ENCODE data around the gene TBPL2. TPM values are rescaled to one million over a fixed set of nuclear protein-coding genes. Genes with fewer than 3 reads are reported as not detected.
A peak's percentile ranks its signal among the peaks of the same experiment; 100 is the strongest.
"Not testable (repeated sequence)": the region's sequence is repeated elsewhere in the genome, so short reads cannot be mapped to it uniquely, and the experiment has no call there.

The TBPL2 gene
- total RNA-seq, 1 donor from 2014 or later: not detected

DNA sequence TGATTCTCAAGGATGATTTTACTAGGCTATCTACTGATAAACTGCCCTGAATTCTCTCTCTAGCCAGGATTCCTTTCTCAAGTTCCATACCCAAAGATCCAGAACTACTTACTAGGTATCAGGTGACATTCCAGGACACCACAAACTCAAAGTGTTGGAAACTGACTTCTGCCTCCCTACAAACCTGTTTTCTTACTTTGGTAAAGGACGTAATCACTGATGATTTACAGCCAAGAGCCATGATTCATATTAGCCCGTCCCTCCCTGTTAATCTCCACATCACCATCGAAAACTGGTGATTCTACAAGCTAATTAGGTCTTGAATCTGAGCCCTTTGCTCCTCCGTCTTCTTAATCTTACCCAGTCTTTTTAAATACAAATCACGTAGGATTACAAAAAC, 27.7 kb downstream of the TBPL2 start:
- intact Hi-C loops (cut with micrococcal nuclease): no loop called here
- no peak for ATAC-seq
- DNase-seq: no peak

- DNase-seq (peak; percentile 88), ATAC-seq (peak; percentile 99)
- intact Hi-C loops (cut with micrococcal nuclease): no loop called here
Measured at GRCh38 chr14:55411426-55412389, 28.7 kb downstream of the TBPL2 start, which contains the start of gene ATG14. ATG14 (minus strand) TSS chr14:55411830; CDS start chr14:55411822, 8 bp downstream.

DNA sequence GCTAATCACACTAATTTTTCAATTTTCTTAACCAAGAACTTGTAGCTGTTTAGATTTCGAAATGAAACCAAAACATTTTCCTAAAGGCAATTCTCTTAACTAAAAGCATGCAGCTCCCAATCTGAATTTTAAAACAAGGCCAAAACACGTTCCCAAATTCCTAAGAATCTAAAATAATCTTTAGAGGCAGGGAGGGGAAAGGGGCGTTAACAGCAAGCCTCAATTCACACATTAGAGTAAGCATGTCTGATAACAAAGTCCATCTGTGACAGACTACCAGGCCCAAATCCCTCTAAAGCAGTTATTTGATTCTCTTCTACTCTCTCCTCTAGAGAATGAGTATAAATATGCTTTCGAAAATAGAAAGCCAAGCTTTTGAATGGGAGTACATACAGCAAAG, 29.5 kb downstream of the TBPL2 start:
- intact Hi-C loops (cut with micrococcal nuclease): no loop called here
- DNase-seq (no peak), ATAC-seq (no peak)

GRCh38 chr14:55404173-55404854, 36.1 kb downstream of the TBPL2 start:
- DNase-seq (no peak), ATAC-seq (peak; percentile 55)
- intact Hi-C loops (cut with micrococcal nuclease): no loop called here

GRCh38 chr14:55401751-55402150, 38.7 kb downstream of the TBPL2 start:
- DNase-seq (no peak), ATAC-seq (no peak)
- intact Hi-C loops (cut with micrococcal nuclease): no loop called here

GRCh38 chr14:55399852-55400251, 40.6 kb downstream of the TBPL2 start:
- DNase-seq (no peak), ATAC-seq (peak; percentile 39)
- intact Hi-C loops (cut with micrococcal nuclease): no loop called here

DNA sequence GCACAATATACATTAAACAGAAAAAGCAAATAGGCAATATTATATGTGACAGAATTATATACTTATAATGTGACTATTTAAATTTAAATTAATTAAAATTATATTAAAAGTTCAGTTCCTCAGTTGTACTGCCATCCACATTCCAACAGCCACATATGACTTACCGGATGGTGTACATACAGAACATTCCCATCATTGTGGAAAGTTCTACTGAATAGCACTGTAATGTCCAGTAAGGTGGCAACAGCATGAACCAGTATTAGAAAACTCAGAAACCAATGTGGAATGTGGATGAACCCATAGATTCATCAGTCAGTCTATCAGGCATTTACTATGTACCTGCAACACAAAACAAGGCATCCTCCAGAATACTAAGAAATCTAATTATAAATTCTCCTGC, 41.2 kb downstream of the TBPL2 start:
- DNase-seq (no peak), ATAC-seq (peak; percentile 44)
- intact Hi-C loops (cut with micrococcal nuclease): no loop called here

DNA sequence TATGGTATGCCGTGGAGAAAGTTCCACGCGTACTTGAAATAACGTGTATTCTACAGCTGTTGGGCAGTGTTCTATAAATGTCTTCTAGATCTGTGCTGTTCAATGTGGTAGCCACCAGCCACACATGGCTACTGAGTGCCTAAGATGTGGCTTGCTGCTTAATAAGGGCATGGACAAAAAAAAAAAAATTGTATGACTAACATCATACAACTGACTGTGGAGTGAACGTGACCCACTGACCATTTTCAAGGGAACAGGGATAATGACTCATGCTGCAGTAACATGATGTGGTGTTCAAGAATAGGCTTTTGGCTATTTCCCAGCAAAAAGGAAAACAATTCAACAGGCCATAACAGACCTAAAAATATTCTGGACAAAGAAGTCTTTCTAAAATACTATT, 41.7 kb downstream of the TBPL2 start:
- ATAC-seq (peak; percentile 86), DNase-seq (no peak)
- intact Hi-C loops (cut with micrococcal nuclease): no loop called here

DNA sequence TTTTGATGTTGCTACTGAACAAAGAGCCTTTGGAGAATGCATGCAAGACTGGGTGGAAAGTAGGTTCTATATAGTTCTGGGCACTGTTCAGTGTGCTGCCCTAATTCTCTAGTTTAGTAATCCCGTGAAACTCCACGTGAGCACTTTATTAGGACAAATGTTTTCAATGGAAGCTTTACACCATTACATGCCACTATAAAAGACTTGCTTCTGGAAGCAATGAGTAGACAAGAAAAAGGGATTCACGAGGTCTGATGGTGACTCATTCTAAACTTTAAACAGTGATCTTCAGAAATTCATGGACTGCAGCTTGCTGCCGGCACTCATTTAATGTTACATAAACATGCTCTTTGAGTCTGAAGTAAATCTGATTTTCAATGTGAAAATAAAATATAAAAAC, 51.1 kb downstream of the TBPL2 start:
- DNase-seq: no peak
- no peak for ATAC-seq
- intact Hi-C loops (cut with micrococcal nuclease): no loop called here

DNA sequence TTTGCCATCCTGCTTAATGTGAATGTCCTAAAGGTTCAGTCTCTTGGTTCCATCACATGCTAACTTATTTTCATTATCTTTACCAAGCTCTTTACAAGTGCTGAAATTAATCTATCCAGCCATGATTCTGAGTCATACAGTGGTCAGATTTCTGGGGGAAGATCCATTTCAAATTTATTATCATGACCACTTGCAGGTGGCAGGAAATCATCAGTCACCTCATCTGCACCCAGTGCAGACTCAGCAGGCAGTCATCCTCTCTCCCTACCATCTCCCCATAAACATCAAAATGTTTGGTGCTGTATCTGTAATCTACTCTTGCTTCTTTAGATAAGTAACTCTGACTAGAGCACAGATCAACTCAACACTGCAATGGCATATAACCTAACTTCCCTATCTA, 52.3 kb downstream of the TBPL2 start:
- ATAC-seq: no peak
- no peak for DNase-seq
- intact Hi-C loops (cut with micrococcal nuclease): no loop called here

GRCh38 chr14:55387121-55387520, 53.3 kb downstream of the TBPL2 start:
- DNase-seq (no peak), ATAC-seq (no peak)
- intact Hi-C loops (cut with micrococcal nuclease): no loop called here

DNA sequence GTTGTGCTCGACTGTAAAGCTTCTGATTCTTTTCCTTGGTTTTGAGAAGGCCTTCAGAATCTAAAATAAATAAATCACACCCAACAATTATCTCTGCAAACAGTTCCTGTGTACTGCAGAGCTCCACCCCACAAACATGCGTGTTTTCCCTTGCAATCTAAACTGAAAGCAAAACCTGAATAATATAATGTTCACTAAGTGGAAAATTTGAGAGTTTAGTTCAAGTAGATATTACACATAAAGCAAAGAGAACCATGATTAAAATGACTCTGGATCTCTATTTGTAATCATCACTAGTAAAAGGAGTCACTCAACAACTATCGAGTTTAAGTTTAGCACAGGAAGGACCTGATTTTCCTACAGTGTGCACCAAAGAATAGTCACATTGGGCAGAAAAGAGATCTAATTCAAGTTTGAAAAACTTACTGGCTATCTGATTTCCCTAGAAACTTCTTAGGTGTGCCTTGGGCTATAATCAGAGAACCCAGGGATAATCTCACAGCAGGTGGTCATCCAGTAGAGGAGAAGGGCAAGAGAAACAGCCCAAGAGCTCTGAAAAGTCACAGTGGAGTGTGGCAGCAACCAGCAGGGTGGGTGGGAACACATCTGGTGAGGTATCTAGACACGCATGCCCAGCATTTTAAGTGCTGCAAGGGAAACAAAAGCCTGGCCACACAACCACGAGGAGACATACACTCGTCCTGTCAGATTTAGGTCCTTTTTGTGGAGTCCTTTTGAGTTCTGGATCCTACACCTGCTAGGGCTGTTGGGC, 54.2 kb downstream of the TBPL2 start:
- no peak for ATAC-seq
- intact Hi-C loops (cut with micrococcal nuclease): no loop called here
- DNase-seq: no peak

DNA sequence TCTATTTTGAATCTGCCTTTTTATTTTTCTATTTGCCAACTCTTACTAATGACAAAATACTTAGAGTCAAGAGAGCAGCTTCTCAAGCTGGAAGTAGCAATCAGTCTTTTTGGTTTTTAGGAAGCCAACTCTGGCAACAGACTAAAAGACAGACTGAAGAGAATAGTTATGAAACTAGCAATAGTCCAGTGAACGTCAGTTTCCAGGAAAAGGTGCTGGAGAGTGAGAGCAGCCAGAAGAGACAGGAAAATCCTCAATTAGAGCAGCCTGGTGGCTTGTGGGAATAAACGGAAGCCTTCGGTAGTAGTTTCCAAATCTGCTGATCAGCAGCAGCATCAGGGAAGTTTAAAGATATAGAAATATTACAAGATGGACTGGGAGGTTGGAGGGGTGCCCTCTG, 55.9 kb downstream of the TBPL2 start:
- intact Hi-C loops (cut with micrococcal nuclease): no loop called here
- ATAC-seq (peak; percentile 12), DNase-seq (no peak)

GRCh38 chr14:55383541-55384140, 56.8 kb downstream of the TBPL2 start:
- peak; percentile 81 for ATAC-seq
- DNase-seq: no peak
- intact Hi-C loops (cut with micrococcal nuclease): no loop called here

DNA sequence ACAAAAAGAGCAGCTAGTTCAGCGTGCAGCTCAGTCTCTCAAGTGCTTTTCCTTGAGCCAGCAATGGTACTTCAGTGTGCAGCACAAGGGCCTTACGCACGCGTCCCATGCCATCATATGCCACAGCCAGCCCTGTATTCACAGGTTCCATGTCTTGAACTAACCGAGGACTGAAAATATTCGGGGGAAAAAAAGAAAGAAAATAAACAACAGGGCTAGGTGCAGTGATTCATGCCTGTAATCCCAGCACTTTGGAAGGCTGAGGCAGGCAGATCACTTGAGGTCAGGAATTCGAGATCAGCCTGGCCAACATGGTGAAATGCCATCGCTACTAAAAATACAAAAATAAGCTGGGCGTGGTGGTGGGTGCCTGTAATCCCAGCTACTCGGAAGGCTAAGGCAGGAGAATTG, 57.4 kb downstream of the TBPL2 start:
- DNase-seq (peak; percentile 38), ATAC-seq (peak; percentile 88)
- intact Hi-C loops (cut with micrococcal nuclease): not testable (repeated sequence)

GRCh38 chr14:55382483-55382882, 57.9 kb downstream of the TBPL2 start:
- DNase-seq (no peak), ATAC-seq (no peak)
- intact Hi-C loops (cut with micrococcal nuclease): no loop called here

GRCh38 chr14:55381561-55381960, 58.9 kb downstream of the TBPL2 start:
- intact Hi-C loops (cut with micrococcal nuclease): no loop called here
- DNase-seq: no peak

DNA sequence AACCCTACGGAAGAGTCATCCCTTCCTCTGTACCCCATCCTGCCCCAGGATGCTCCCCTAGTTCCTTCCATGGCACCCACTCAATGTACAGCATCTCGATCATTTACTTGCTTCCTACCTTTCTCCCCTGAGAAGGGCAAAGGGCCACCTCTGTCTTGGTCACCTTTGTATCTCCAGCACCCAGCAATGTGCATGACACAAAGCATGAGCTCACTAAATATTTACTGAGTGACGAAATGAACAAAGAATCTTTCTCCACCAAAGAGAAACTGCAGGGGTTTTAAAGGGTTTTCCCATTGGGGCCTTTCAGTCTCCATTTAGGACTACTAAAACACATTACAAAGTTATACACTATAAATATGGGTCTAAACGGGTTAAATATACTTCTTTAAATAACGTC, 59.4 kb downstream of the TBPL2 start:
- no peak for ATAC-seq
- intact Hi-C loops (cut with micrococcal nuclease): no loop called here
- DNase-seq: no peak

More at GRCh38 chr14:55381561-55381960, 58.9 kb downstream of the TBPL2 start:
- no peak for ATAC-seq

GRCh38 chr14:55377236-55377635, 63.2 kb downstream of the TBPL2 start:
- no peak for DNase-seq
- no peak for ATAC-seq
- intact Hi-C loops (cut with micrococcal nuclease): no loop called here

Data from left ventricle myocardium superior (tissue), 1 donor.